Activated T-cell treated with anti-CD3 and anti-CD28 coated beads, Interleukin-2, amount 50 U/mL, for 72 hours (primary cell): ENCODE results near the gene RASA3. TPM values are rescaled to one million over a fixed set of nuclear protein-coding genes. Genes with fewer than 3 reads are reported as not detected.
A peak's percentile ranks its signal among the peaks of the same experiment; 100 is the strongest.

Source experiments
- ATAC-seq, 2 donors: fragments of 150-1000 bp; cut with Tn5 transposase; replicated peaks in 1 of 2; 2 replicates each; pipeline ENCODE4 v1.10.0; 2021; ENCODE audit warnings: moderate library complexity in 2 of 2, mild to moderate bottlenecking in 1 of 2
- DNase-seq, 2 donors: peaks; one replicate each; pipeline ENCODE4 v3.0.0; 2021 to 2022; ENCODE audit warnings: mixed read lengths in 1 of 2
- H3K27ac Mint-ChIP-seq: one replicate; pipeline ENCODE4 v1.8.0; 2022; ENCODE audit warnings: mild to moderate bottlenecking, moderate library complexity, mixed read lengths
- H3K27me3 Mint-ChIP-seq: one replicate; pipeline ENCODE4 v1.8.0; 2022; ENCODE audit warnings: low read depth, mixed read lengths
- H3K36me3 Mint-ChIP-seq, 2 donors: one replicate each; pipeline ENCODE4 v1.8.0; 2022; ENCODE audit warnings: mixed read lengths in 2 of 2, mild to moderate bottlenecking in 1 of 2; ENCODE audit not compliant: insufficient read depth in 2 of 2
- H3K4me1 Mint-ChIP-seq: one replicate; pipeline ENCODE4 v1.8.0; 2022; ENCODE audit warnings: low read depth, mixed read lengths
- H3K4me3 Mint-ChIP-seq, 2 donors: one replicate each; pipeline ENCODE4 v1.8.0; 2022; ENCODE audit warnings: mild to moderate bottlenecking in 2 of 2, mixed read lengths in 2 of 2, moderate library complexity in 2 of 2
- H3K9me3 Mint-ChIP-seq, 2 donors: one replicate each; pipeline ENCODE4 v1.8.0; 2022; ENCODE audit warnings: mixed read lengths in 2 of 2
- total RNA-seq, 2 donors: library from RNA; stranded (reverse); gene quantifications; one replicate each; pipeline ENCODE4 v1.2.3, GENCODE V29; 2022

The RASA3 gene
- total RNA-seq, 2 donors from 2014 or later, result 39.2 to 48.9 TPM

DNA sequence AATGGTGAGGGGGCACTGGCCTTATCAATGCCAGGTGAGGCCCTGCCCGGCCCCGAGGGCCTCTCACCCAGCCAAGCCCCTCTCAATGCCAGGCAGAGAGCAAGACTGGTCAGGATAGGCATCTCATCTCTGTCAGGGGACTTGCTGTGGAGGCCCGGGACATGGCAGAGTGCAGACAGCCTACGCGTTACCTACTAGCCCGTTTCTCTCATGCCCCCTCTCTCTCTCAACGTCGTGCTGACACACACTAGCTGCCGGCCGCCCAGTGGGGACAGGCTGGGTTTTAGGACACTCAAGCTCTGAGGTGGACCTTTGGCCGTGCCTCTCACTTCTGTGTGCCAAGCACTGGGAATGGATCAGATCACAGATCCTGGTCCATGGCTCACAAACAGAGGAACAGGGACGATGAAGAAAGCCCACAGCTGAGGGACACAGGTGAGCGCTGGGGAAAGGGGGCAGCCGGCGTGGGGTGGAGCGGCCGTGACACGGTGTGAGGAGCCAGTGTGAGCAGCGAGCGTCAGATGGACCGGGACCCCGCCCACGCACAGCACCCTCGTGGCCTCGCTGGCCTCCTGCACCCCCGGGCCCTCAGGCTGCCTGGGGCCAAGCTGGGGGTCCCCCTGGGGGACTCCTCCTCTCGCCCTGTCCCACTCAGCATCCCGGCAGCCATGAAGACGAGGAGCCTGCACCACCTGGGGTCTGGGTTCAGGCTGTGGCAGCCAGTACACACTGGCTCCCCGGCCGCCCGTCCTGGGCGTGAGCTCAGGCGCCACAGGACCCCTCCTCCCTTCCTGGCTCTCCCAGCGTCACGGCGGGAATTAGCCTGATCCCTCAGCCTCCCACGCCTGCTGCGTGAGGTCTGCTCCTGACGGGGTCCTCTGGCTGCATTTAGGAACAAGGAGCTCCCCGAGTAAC, 81.6 kb downstream of the RASA3 start:
- Mint-ChIP-seq H3K27me3 (no peaks in the 10 kb centered on the region), H3K9me3 (no peaks in the 10 kb centered on the region), H3K36me3 (peaks cover 0 to 2% of the 10 kb centered on the region in 2 donors), H3K4me1 (peaks cover 47% of the 10 kb centered on the region), H3K27ac (no peak overlapping the region), H3K4me3 (no peak overlapping the region)
- DNase-seq (no peak), ATAC-seq (no peak)

DNA sequence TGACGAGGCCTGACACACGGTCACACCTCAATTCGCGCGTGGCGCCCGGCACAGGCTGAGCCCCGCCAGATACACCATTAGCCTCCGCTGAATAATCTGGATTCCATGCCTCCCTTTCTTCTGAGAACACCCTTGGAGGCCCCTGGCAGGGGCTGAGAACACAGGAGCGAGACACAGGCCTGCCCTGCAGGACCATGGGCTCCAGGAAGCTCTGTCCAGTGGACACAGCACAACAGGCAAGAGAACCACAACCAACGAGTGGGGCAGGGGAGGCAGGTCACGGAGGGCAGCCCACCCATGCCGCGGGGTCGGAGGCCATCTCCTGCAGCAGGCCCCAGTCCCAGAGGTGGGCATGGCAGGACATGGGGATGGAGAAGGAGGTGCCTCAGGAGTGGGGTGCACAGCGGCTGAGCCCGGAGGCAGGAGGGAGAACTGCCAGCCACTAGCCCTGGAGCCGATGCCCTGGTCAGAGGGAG, 82.8 kb downstream of the RASA3 start:
- ATAC-seq, result peak; percentile 12 to 15
- H3K36me3 Mint-ChIP-seq, result peaks cover 2 to 3% of the 10 kb centered on the region in 2 donors
- H3K9me3 Mint-ChIP-seq, result no peaks in the 10 kb centered on the region
- H3K27ac Mint-ChIP-seq, result peak overlapping the region; percentile 93
- no peak for DNase-seq
- peaks cover 56% of the 10 kb centered on the region for H3K4me1 Mint-ChIP-seq
- H3K27me3 Mint-ChIP-seq, result no peaks in the 10 kb centered on the region
- H3K4me3 Mint-ChIP-seq, result peak overlapping the region; percentile 75 to 92

DNA sequence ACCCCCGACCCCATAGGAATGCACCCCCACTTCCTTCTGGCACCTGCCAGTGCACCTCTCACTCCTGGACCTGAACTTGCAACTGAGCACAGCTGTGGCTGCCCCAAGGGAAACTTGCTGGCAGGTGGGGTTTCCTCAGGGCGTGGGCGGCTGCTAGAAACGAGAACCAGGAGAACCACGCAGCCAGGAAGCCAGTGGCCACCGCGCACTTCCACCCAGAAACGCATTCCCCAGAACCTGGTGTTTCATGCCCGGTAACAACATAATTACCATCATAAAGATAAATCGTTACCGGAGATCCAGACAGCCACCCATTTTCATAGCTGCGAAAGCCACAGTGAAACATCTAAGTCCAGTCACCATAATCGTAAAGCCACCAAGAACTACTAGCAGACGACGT, 83.4 kb downstream of the RASA3 start:
- Mint-ChIP-seq H3K36me3 (peaks cover 2 to 3% of the 10 kb centered on the region in 2 donors), H3K4me1 (peaks cover 59% of the 10 kb centered on the region), H3K4me3 (peak overlapping the region; percentile 75 to 92), H3K9me3 (no peaks in the 10 kb centered on the region), H3K27me3 (no peaks in the 10 kb centered on the region), H3K27ac (peak overlapping the region; percentile 93)
- DNase-seq (peak; percentile 63 to 67), ATAC-seq (peak; percentile 69 to 71)

DNA sequence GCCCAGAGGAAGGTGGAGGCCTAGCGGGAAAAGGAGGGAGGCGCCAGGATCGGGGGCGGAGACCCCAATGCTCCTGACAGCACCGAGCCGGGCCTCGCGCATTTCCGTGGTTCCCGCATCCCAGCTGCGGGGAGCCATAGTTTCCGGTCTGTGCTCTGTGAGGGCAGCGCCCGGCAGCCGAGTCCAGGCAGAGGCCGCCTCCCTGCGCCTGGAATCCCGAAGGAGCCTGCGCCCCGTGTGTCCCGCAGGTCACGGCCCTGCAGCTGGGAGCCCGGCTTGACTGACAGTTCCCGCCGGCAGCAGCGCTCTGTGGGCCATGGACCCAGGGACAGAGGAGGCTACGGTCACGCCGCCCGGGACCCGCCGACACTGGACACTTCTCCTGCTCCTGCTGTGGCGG, 84.0 kb downstream of the RASA3 start:
- Mint-ChIP-seq H3K36me3 (peaks cover 2 to 3% of the 10 kb centered on the region in 2 donors), H3K4me1 (peaks cover 56% of the 10 kb centered on the region), H3K4me3 (peak overlapping the region; percentile 49 to 57), H3K9me3 (no peaks in the 10 kb centered on the region), H3K27me3 (no peaks in the 10 kb centered on the region), H3K27ac (no peak overlapping the region)
- no peak for DNase-seq
- no peak for ATAC-seq

DNA sequence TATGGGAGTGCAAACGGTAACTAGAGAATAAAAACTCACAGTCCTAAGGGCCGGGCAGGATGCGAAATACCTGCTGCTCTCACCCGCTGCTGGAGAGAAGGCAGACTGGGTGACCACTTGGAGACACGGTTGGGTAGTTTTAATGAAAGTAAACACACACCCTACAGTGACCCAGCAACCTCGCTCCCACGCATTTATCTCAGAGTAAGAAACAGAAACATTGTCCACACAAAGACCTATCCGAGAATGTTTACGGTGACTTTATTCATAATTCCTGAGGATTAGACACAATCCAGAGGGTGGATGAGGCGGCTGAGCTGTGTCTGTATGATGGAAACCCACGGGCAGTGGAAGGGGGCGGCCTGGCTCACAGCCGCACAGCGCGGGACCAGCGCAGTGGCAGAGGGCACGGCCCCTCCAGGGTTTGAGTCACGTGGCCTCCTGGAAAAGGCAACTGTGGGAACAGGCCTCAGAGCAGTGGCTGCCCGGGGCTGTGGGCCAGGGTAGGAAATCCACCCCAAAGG, 85.0 kb downstream of the RASA3 start:
- peak overlapping the region; percentile 70 for H3K27ac Mint-ChIP-seq

DNA sequence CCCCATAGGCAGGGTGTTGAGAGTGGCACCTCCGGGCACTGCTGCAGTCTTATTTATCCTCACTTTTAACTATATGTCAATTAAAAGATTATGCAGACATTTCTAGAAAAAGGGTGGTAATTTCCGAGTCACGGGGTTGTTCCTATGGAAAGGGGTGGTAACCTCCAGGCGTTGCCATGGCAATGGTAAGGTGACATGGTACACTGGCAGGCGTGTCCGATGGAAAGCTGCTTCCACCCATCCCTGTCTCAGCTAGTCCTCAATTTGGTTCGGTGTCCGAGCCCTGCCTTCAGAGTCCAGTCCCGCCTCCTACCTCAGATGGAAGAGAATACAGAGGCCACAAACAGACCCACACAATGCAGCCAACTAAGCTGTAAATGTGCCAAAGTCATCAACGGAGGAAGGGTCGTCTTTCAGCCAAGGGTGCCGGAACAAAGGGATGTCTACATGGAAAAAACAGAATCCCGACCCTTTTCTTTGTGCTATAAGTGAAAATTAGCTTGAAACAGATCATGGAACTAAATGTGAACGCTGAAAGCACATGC, 85.9 kb downstream of the RASA3 start:
- Mint-ChIP-seq H3K36me3 (peaks cover 2 to 3% of the 10 kb centered on the region in 2 donors), H3K4me1 (peaks cover 57% of the 10 kb centered on the region), H3K27me3 (no peaks in the 10 kb centered on the region), H3K4me3 (no peak overlapping the region), H3K9me3 (no peaks in the 10 kb centered on the region), H3K27ac (peak overlapping the region; percentile 70)
- ATAC-seq (no peak), DNase-seq (no peak)

More for the DNA sequence above, 85.0 kb downstream of the RASA3 start:
- H3K4me1 Mint-ChIP-seq, result peaks cover 57% of the 10 kb centered on the region
- peaks cover 2 to 3% of the 10 kb centered on the region in 2 donors for H3K36me3 Mint-ChIP-seq
- H3K4me3 Mint-ChIP-seq, result no peak overlapping the region
- no peaks in the 10 kb centered on the region for H3K9me3 Mint-ChIP-seq
- no peaks in the 10 kb centered on the region for H3K27me3 Mint-ChIP-seq
- DNase-seq (no peak), ATAC-seq (no peak)

DNA sequence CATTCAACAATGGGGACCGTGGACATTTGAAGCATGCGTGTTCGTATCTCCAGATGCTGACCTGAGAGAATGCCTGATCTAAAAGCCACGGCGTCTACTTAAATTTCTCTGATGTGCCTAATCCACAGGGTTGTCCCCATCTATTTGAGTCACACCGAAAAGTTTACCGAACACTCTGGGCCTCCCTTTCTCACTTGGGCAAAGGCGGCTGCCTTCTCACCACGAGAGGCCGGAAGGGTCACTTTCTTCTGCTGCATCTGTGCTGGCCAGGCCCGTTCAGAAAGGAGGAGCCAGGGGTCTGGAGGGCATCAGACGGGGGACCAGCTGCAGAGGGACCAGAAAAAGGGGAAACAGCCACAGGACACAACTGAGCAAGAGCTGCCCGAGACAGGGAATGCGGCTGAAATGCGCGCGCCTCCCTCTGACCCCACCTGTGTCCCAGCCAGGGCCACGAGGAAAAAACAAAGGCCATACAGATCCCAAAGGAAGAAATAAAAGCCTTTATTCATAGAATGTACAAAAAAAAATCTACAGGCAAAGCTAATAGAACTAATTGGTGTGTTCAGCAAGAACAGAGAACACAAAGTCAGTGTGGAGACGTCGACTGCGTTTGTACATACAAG, 87.2 kb downstream of the RASA3 start:
- Mint-ChIP-seq H3K27ac (peak overlapping the region; percentile 59), H3K27me3 (no peaks in the 10 kb centered on the region), H3K4me1 (peaks cover 57% of the 10 kb centered on the region), H3K36me3 (peaks cover 2 to 3% of the 10 kb centered on the region in 2 donors), H3K9me3 (no peaks in the 10 kb centered on the region), H3K4me3 (no peak overlapping the region)
- ATAC-seq, result no peak
- DNase-seq, result no peak

DNA sequence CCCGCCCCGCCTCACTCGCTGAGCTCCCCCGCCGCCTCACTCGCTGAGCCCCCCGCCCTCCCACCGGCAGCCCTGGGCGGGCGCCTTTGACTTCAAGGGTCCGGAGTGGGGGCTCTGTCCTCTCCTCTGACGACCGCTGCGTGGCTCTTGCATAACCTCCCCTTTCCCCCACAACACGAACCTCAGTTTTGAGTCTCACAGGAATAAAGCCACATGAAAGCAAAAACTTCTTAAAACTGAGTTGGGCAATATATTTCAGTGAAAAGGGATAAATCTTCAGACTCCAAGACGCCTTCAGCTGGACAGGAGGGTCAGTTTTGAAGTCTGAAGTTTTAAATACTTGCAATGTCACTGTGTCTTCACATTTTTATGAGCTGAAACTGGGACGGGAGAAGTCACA, 87.9 kb downstream of the RASA3 start:
- DNase-seq (no peak), ATAC-seq (no peak)
- no peaks in the 10 kb centered on the region for H3K9me3 Mint-ChIP-seq
- H3K36me3 Mint-ChIP-seq, result peaks cover 2 to 3% of the 10 kb centered on the region in 2 donors
- H3K27ac Mint-ChIP-seq, result peak overlapping the region; percentile 87
- no peak overlapping the region for H3K4me3 Mint-ChIP-seq
- H3K27me3 Mint-ChIP-seq, result no peaks in the 10 kb centered on the region
- H3K4me1 Mint-ChIP-seq, result peaks cover 53% of the 10 kb centered on the region

DNA sequence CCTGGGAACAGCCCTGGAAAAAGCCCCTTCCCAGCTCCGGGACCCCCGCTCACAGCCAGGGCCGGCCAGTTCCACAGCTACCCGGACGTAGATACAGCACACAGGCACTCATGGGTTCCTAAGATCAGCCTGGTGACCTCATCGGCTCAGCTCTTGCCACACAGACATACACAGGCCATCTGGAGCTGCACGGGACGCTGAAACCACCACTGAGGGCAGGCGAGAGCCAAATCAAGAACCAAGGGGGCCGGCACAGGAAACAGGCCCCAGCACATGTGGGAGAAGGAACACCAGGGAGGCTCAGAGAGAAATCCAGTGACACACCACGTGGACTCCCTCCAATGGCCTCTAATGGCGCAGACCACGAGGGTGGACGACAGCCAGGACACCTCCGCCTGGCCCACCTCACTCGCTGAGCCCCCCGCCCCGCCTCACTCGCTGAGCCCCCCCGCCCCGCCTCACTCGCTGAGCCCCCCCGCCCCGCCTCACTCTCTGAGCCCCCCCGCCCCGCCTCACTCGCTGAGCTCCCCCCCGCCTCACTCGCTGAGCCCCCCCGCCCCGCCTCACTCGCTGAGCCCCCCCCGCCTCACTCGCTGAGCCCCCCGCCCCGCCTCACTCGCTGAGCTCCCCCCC, 88.9 kb downstream of the RASA3 start:
- ATAC-seq, result no peak
- H3K27ac Mint-ChIP-seq, result no peak overlapping the region
- peaks cover 0 to 3% of the 10 kb centered on the region in 2 donors for H3K36me3 Mint-ChIP-seq
- no peaks in the 10 kb centered on the region for H3K9me3 Mint-ChIP-seq
- H3K4me3 Mint-ChIP-seq, result no peak overlapping the region
- no peaks in the 10 kb centered on the region for H3K27me3 Mint-ChIP-seq
- DNase-seq, result no peak
- H3K4me1 Mint-ChIP-seq, result peaks cover 45% of the 10 kb centered on the region

DNA sequence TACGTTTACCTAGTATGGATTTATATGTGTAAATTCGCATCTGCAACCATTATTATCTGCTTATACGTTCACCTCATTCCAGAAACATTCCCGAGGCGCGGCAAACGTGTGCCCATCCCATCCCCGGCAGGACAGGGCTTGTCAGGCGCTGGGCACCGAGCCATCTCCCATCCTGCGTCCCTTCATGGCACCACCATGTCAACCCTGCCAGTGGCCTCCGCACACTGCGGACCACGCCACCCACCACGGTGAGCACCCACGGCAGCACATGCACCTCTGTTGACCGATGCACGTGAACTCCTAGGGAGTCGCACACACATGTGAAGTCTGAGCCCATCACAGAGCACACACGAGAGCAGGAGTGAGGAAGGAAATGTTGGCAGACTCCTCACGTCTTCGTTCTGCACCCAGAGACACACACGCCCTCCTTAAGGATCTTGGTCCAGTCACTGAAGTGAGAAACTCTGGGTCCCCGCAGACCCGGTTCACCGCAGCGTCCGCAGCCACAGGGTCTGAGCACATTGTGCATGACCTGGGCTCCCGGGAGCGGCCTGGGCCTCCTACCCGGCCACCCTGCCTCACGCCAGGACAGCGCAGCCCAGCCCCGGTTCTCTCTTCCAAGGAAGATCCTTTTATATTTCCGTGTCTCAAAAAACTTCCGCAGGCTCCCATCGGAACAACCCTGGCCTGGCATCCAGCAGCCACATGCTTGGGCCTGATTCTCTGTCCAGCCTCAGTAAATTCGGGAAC, 90.2 kb downstream of the RASA3 start:
- DNase-seq, result no peak
- Mint-ChIP-seq H3K9me3 (no peaks in the 10 kb centered on the region), H3K27ac (no peak overlapping the region), H3K36me3 (peaks cover 0 to 3% of the 10 kb centered on the region in 2 donors), H3K4me1 (peaks cover 40% of the 10 kb centered on the region), H3K27me3 (no peaks in the 10 kb centered on the region), H3K4me3 (no peak overlapping the region)
- no peak for ATAC-seq

DNA sequence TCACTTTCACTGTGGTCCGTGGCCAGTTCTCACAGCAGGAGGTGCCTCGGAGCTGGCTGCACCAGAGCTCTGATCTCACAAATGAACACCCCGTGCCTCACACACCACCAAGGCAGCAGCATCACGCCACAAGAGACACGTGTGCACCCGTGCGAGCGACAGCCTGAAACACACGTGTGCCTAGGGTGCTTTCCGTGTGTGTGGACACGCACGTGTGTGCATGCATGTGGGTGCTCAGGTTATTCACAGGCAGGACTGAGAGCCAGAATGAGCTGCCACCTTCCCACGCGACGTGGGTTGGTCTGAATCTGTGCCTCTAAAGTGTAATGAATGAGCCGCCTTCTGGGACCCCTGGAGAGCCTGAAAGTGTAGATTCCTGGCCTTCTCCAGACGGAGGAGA, 90.9 kb downstream of the RASA3 start:
- DNase-seq, result no peak
- no peak for ATAC-seq
- peaks cover 33% of the 10 kb centered on the region for H3K4me1 Mint-ChIP-seq
- H3K27ac Mint-ChIP-seq, result no peak overlapping the region
- H3K27me3 Mint-ChIP-seq, result no peaks in the 10 kb centered on the region
- H3K36me3 Mint-ChIP-seq, result peaks cover 0 to 4% of the 10 kb centered on the region in 2 donors
- H3K4me3 Mint-ChIP-seq, result no peak overlapping the region
- H3K9me3 Mint-ChIP-seq, result no peaks in the 10 kb centered on the region

DNA sequence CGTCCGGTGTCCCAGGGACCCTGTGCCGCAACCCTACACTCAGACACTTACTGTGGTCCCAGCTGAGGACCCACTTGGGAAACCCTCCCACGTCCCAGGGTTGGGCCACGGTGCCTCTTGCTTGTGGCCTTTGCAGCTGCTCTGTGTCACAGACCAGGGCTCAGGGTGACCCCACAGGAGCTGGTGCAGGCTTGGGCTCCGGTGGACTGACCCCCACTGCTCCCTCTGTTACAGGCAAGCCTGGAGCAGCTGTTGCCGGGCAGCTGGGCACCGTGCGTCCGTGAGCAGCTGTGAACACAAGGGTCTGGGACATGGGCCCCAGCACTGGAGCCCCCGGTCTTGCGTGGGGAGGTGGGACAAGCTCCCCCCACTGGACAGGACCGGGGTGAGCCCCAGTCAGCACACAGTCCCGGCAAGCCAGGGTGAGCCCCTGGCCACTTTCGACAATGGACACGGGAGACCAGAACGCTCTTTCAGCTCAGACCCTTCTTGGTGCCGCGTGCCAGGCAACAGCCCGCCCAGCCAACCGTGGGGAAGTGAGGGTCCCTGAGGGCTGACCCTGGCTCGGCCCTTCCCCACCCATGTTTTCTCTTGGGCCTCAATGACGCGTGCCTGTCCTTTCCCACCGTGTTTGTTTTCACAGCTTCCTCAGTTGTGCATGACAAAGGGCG, 92.8 kb downstream of the RASA3 start:
- Mint-ChIP-seq H3K27me3 (no peaks in the 10 kb centered on the region), H3K36me3 (peaks cover 0 to 2% of the 10 kb centered on the region in 2 donors), H3K9me3 (no peaks in the 10 kb centered on the region), H3K27ac (no peak overlapping the region), H3K4me3 (no peak overlapping the region), H3K4me1 (peaks cover 17% of the 10 kb centered on the region)
- ATAC-seq, result no peak
- DNase-seq, result no peak
